GM19463 (cell line): ENCODE measurements around the gene CAV1.

Experiments
- ATAC-seq: cut with Tn5 transposase; IDR thresholded peaks from one replicate; pipeline ENCODE4 v1.9.1; 2021; ENCODE audit warnings: mild to moderate bottlenecking, moderate library complexity; ENCODE audit not compliant: unreplicated experiment

The CAV1 gene

DNA sequence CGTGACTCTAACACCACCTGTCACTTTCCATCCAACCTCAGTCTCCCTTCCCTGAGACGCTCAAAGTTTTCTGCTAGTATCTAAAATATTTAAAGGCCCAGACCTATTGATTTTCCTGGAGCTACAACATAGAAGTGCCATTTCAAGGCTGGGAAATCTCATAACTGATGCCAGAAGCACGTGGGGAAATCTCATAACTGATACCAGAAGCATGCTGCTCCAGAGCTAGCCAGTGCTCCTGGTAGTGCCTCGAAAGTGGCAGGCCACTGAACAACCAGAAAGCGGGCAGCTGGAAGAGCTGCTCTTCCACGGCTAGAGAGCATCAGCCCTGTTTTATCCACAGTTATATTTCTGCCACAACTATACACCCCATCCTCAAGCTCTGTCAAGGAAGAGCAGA lies 72.5 kb downstream of the CAV1 start:
- ATAC-seq = no peak

- ATAC-seq = no peak
Measured at GRCh38 chr7:116598278-116598677, 73.4 kb downstream of the CAV1 start.

- ATAC-seq = no peak
Measured at GRCh38 chr7:116598861-116599260, 74.0 kb downstream of the CAV1 start.

DNA sequence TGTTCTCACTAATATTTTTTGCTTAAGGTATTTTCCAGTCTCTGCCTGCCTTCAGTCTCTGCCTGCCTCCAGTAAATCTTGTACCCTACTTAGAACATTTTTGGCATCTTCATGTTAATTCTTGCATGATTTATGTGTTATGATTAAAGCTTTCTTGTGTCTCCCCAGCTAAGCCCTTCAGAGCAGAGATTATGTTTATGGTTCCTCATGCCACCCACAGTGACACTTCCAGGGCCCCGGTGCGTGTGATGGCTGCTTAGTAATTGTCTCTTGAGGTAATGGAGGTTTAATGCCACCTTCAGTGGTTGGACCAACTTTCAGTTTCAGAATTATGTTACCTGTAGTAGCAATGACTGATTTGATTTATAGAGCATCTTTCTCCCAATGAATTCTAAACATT lies 76.6 kb downstream of the CAV1 start:
- ATAC-seq = peak; percentile 87

DNA sequence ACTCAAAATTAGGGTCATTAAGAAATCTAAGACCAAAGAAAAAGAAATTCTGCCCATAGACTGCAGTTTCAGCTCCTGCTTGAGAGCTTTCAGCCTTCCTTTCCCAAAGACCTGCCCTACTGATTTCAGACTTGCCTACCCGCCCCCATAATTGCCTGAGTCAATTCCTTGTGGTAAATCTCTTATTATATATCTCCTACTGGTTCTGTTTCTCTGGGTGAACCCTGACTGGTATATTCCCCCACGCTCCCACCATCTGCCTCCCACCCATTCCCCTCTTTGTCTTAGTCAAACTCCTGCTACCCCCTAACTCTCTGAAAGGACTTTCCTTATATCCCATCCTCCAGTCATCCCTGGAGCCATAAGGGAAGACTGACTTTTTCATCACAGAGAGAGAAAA lies 82.5 kb downstream of the CAV1 start:
- no peak for ATAC-seq

GRCh38 chr7:116610210-116610609 lies 85.4 kb downstream of the CAV1 start:
- ATAC-seq = no peak

DNA sequence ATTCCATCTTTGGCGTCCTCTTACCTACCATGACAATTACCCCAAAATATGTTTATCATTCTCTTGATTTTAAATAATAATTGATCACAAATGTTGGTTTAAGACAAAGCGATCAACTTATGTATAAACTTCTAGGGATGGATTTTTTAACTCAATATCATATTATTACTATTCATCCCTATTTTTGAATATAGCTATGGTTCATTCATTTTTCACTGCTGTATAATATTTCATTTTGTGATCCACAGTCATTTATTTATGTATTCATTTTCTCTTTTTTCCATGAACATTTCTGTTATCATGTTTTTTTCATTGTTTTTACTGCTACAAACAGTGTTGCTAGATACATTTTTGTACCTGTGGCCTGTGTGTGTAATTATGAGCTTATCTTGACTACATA lies 85.9 kb downstream of the CAV1 start:
- no peak for ATAC-seq
